HG02759 (cell line): Measurements from ENCODE around the gene ZNF286A.
A peak's percentile ranks its signal among the peaks of the same experiment; 100 is the strongest.
"Not testable (repeated sequence)": the region's sequence is repeated elsewhere in the genome, so short reads cannot be mapped to it uniquely, and the experiment has no call there.

Source experiments
- ATAC-seq: cut with Tn5 transposase; IDR thresholded peaks from one replicate; pipeline ENCODE4 v1.9.1; 2021; ENCODE audit warnings: mild to moderate bottlenecking, moderate library complexity; ENCODE audit not compliant: unreplicated experiment

The ZNF286A gene

DNA sequence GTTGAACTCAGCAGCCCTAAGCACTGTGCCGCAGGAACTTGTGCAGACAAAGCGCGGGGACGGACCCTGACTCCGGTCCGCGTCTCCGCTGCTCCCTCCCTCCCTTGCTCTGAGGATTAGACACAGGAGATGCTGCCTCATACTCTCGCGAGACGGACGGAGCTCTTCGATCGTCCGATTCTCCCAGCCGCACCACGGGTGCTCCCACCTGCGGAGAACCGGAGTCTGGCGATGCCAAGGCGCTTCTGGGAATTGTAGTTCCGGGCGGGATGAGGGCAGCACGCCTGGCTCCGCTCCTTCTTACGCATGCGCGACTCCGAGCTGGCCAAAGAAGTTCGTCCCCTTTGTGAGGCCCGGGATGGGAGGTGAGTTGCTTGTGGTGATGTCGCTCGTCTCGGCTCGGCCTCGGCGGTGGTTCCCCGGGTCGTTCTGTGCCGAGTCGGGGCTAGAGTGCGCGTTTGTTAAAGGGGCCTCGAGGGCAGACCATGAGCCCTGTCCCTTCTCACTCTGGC lies at the start of gene ZNF286A:
TSS of gene ZNF286A (plus strand) at position 340 of the 512 bp plus-strand sequence. CDS start 578 bp downstream, outside the sequence.
- ATAC-seq, result peak; percentile 98

DNA sequence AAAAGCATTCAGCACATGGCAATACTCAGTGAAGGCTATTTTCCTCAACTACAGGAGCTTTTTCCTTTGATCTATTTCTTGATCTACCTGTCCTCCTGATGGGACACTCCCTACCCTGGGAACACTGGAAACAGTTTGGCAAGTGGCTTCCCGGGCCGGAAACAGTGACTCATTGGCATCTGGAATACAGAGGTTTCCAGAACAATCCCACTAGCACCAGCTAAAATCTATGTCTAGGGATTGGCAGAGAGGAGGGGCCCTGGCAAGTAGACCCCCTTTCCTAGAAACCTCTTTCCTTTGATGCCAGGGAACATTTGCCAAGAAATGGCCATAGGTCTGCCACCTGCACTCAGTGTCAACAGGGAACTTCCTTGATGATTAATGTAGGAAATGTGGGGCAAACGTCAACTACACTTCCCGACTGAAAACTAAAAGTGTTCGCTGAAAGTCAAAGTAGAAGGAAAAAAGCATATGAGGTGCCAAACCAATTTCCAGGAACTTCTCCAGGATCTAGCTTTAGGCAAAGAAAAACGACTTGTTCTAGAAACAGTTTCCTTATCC lies 49.6 kb upstream of the ZNF286A start:
- no peak for ATAC-seq

- no peak for ATAC-seq
Observed at GRCh38 chr17:15650741-15651582, 48.6 kb upstream of the ZNF286A start.

GRCh38 chr17:15651583-15652110 lies 47.9 kb upstream of the ZNF286A start:
- peak; percentile 93 for ATAC-seq

GRCh38 chr17:15652960-15653359 lies 46.6 kb upstream of the ZNF286A start:
- no peak for ATAC-seq

DNA sequence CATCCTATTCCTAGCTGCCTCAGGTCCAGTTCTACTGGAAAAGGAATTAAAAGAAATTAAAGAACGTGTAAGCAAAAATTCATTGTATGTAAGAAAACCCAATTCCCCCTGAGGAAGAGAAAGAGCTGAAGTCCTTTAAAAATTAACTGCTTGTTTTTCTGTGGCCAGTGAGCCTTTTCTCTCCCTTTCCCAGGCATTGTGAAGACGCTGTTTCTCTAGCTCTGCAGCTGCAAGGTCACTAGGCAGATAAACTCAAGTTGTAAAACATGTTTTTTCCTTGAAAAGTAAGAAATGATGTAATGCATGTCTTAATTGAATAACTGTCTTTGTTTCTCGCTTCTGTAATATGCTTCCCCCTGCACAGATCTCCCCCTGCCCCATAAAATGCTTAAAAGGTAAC lies 45.2 kb upstream of the ZNF286A start:
- ATAC-seq, result not testable (repeated sequence)

DNA sequence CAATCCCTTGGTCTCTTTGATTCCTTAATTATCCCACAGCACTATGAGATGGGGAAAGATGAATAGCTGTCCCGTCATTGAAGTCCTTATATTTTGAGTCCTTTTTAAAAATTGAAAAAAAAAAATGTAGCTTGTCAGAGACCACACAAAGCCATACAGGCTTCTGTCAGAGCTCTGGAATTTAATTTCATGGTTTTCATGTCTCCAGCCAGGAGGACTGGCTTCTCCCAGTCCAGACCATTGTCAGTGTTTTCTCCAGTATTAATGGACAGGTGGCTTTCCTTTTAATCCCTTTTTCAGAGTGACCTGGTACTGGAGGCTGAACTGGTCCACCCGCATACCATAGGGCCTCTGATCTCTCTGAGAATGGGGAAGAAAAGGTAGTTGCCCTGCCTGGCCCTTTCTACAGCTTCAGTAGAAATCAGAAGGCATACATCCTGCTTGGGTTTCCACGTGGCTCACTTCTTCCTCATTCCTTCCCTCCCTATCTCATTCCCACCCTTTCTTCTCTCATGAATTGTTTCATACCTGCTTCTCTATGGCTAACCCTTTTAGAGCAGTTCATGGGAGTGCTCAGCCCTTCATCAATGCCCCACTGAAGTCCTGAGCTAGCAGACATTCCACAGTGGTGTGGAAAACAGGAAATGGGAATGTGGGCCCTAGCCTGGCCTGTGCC lies 44.5 kb upstream of the ZNF286A start:
- no peak for ATAC-seq

DNA sequence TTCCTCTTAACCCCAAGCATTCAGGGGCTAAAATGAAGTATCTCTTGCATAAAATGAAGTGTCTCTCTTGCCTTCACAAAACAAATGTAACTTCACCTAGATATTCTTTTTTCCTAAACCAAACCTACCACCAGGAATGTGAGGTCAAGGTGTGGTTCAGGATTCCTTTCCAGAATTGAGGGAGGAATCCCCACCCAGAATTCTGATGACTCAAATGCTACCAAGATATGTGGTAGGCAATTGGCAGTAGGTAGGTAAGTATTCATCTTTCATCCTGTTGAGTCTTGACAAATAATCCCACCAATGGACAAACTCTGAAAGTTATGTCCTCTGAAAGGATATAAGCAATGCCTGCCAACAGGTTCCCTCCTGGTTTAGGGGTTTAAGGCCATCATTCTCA lies 41.7 kb upstream of the ZNF286A start:
- no peak for ATAC-seq

GRCh38 chr17:15658296-15658695 lies 41.3 kb upstream of the ZNF286A start:
- ATAC-seq, result no peak

DNA sequence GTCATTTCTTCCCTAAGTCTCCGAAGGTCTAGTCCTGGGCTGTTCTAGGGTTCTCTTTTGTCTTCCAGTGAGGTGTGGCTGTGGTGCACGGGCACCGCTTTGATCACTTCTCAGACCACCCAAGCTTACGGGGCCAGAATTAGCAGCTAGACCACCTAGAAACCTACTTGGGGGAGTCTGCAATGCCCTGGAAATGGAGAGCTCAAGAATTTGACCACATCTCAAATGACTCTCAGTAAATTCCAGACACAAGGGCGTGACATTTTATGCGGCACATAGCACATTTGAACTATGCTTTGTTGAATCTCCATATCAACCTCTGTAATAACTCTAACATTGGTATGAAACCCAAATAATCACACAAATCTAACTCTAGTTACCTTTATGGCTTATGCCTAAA lies 40.3 kb upstream of the ZNF286A start:
- no peak for ATAC-seq

DNA sequence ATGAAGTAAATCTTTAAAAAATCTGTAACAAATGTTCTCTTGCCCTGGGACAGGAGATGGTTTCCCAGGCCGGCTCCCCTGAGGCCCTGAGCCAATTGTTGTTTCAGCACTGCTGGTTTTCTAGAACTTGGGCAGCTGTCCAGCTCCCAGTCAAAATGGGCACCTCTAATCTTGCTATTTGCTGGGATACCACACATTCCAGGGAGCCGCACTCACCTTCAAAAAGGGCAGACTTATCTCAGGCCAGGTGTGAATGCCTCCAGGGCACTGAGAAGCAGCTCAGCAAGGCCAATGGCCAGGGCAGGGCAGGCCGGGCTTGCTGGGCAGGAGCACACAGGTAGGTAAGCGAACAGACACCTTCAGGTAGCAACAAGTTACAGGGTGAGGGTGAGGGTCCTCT lies 39.9 kb upstream of the ZNF286A start:
- no peak for ATAC-seq

- no peak for ATAC-seq
Observed at GRCh38 chr17:15660077-15660476, 39.5 kb upstream of the ZNF286A start.

DNA sequence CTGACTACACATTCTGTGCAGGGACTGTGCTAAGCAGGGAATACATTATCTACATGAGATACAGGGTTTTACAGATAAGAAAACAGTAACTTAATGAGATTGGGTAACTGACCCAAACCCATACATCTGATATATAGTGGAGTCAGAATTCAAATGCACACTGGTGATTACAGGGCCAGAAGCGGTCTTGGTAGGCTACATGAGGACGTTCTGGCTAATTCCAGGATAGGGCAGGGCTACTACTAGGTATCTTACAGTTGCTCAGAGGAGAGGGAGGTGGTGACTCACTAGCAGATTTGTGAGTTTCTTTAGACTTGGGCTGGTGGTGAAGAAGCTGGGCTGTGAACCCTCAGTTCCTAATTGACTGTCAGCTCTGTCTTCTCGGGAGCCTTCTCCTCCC lies 36.9 kb upstream of the ZNF286A start:
- no peak for ATAC-seq

DNA sequence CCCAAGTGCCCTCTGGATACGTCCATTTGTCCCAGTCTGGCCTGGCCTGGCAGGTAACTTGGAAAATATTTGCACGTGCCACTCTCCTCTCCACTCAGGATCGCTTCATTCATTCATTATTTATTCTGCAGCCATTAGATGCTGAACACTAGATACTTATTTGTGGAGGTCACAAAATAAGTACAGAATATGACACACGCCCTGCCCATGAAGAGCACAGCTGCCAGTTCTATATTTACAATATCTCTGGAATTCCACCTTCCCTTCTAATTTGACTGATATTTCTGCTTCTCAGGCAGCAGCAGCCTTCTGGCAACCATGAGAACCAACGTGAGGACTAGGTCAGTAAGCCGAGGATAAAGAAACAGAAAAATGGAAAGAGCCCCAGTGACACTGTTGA lies 36.4 kb upstream of the ZNF286A start:
- ATAC-seq, result no peak

DNA sequence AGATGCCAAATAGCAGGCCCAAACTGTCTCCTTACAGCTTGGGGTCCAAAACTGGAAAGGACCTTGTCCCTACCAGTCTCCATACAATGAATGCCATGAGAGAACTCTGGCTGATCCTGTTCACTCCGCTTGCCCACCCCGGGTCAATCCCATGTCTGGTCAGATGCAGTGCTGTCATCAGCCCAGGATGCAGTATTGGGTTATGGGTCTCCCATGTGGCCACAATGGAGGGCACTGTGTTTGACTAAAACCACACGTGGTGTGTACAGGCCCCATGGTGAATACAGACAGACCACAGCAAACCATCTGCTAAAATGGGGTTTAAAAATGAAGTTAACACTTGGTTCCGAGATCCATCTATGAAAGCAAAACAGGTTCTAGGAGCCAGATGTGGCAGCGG lies 35.9 kb upstream of the ZNF286A start:
- ATAC-seq, result no peak

GRCh38 chr17:15669526-15669925 lies 30.0 kb upstream of the ZNF286A start:
- not testable (repeated sequence) for ATAC-seq

- ATAC-seq, result not testable (repeated sequence)
Observed at GRCh38 chr17:15674640-15675039, 24.9 kb upstream of the ZNF286A start.

DNA sequence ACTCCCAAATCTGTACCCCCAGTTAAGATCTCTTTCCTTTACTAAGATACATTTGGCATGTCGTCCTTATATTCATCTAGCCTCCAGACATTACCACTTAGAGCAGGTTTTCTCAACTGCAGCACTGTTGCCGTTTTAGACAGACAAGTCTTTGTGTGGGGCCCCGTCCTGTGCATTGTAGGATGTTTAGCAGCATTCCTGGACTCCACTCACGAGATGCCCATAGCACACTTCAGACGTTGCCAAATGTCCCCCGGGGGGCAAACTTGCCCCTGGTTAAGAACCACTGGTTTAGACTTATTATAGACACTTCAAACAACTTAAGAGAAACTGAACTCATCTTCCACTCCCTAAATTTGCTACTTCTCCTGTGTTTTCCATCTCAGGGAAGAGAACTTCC lies 23.6 kb upstream of the ZNF286A start:
- ATAC-seq, result not testable (repeated sequence)

GRCh38 chr17:15683135-15683534 lies 16.4 kb upstream of the ZNF286A start:
- not testable (repeated sequence) for ATAC-seq

DNA sequence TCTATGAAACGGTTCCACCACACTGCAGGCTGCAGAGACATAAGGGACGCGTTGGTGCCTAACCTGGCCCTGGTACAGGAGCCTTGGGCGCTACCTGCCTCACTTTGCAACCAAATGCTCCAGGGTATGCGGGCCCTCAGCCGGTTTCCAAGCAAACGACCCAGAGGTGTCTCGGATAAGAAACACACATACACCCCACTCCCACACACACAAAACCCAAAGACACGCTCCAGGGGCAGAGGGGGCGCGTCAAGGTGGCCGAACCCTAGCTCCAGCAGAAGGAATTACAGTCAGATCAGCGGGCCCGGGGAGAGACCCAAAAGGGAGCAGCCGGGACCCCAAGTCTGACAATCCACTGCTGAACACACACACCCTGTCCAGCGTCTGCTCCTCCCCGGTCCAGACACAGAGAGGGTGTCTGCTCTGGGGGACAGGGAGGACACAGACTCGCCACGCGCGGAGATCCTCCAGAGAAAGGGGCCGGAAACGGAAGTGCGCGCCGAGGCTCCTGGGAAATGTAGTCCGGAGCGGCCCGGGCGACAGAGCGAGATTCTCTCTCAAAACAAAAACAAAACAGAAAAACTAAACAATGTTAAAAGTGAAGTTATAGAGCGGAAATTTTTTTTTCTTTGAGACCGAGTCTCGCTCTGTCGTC lies 15.6 kb upstream of the ZNF286A start, which contains the start of gene TRIM16:
TSS of gene TRIM16 (minus strand) at position 488 of the 655 bp plus-strand sequence. CDS start 32,702 bp downstream, outside the sequence.
- ATAC-seq, result peak; percentile 91

DNA sequence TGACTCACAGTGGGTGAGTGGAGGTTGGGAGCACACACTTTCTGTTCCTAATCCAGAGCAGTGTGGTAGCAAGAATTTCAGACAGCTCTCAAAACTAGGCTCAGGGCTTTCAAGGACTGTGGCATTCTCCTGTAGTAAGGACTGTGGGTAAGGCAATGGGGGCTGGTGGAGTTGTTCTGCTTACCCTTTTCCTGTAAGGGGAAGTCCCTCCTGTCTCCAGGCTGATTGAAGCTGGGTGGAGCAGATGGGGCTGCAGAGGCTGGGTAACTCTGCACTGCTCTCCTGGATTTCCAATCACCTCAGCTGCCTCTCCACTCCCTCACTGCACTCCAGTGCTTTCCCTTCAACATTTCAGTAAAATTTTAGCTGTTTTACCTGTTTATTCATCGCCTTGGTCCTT lies 12.1 kb upstream of the ZNF286A start:
- not testable (repeated sequence) for ATAC-seq
